NCI-H2171 (cell line): ENCODE data around the gene ARL6IP4.
"Not testable (repeated sequence)": the region's sequence is repeated elsewhere in the genome, so short reads cannot be mapped to it uniquely, and the experiment has no call there.

Experiments
- DNase-seq: peaks from one replicate; lab custom pipeline; 2025; lab: John Stamatoyannopoulos, UW

ARL6IP4 gene

DNA sequence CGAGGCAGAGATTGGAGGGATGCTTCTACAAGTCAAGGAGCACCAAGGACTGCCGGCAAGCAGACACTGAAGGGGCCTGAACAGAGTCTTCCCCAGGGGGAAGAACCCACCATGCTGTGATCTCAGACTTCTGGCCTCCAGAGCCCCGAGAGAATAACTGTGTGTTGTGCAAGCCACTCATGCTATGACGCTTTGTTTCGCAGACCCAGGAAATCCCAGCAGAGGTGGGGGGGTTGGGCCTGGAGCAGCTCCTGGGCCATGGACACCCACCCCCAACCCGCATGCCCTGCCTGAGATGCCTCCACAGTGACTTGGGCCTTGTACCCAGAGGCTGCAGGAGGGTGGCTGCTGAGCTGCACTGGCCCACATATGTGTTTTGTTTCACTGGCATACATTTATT, 31.2 kb downstream of the ARL6IP4 start:
- DNase-seq: no peak

DNA sequence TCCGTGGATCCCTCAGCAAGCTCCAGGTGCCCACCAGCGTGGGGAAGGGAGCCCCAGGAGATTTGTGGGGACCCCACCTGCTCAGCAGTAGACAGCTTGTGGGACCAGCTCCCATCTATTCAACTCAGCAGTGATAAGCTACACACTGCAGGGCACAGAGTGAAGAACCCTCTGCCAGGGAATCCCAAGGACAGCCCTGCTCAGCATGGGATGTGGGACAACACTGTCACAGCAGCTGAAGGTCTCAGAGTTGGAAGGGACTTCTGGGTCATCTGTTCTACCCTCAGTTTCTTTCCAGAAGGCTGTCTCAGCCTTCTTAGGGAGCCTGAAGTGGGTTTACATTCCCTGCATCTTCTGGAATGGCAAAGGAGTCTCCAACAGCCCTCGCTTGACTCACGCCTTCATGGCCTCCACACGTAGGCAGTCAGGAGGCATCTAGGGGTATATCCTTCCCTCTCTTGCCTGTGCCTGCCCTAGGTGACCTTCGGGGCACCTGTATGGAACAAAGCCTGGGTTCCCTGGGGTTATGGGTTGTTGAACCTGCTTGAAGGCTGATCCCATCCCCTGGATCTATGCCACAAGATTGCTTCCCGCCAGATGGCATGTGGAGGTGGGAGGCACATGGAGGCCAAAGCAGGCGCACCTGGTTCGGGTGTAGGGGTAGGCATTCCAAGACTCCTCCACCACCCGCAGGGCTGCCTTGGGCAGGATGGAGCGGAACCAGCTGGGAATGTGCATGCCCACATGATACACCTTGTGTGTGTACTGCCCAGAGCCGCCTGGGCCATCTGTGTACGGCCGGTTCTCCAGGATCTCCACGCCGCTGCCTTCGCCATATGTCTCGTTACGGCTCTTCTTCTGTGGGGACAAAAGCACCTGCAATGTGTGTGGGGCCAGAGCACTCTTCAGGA, 33.0 kb downstream of the ARL6IP4 start:
- no peak for DNase-seq

DNA sequence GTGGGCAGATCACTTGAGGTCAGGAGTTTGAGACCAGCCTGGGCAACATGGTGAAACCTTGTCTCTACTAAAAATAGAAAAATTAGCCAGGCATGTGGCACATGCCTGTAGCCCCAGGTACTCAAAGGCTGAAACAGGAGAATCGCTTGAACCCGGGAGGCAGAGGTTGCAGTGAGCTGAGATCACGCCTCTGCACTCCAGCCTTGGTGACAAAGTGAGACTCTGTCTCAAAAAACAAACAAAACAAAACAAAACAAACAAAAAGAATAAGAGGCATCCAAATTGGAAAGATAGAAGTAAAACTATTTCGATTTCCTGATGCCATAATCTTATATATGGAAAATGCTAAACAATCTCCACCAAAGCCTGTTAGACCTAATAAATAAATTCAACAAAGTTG, 34.0 kb downstream of the ARL6IP4 start:
- not testable (repeated sequence) for DNase-seq

DNA sequence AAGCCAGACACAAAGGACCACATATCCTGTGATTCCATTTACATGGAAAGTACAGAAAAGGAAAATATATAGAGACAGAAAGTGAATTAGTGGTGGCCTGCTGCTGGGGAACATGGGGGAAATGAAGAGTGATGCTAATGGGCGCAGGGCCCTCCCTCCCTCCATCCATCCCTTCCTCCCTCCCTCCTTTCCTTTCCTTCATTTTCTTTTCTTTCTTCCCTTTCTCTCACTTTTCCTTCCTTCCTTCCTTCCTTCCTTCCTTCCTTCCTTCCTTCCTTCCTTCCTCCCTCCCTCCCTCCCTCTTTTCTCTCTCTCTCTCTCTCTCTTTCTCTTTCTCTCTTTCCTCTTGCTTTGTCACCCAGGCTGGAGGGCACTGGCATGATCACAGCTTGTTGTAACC, 37.3 kb downstream of the ARL6IP4 start:
- no peak for DNase-seq

DNA sequence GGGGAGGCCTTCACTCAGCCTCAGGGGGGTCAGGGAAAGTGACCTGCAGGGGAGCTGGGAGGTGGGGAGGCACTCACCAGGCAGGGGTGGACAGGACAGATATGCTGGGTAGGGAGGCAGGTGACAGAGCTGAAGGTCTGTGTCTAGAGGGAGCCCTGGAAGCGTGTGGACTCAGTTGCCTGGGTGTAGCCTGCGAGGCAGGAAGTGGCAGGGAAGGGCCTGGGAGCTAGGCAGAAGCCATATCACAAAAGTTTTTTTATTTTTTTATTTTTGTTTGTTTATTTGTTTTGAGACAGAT, 39.3 kb downstream of the ARL6IP4 start:
- no peak for DNase-seq

DNA sequence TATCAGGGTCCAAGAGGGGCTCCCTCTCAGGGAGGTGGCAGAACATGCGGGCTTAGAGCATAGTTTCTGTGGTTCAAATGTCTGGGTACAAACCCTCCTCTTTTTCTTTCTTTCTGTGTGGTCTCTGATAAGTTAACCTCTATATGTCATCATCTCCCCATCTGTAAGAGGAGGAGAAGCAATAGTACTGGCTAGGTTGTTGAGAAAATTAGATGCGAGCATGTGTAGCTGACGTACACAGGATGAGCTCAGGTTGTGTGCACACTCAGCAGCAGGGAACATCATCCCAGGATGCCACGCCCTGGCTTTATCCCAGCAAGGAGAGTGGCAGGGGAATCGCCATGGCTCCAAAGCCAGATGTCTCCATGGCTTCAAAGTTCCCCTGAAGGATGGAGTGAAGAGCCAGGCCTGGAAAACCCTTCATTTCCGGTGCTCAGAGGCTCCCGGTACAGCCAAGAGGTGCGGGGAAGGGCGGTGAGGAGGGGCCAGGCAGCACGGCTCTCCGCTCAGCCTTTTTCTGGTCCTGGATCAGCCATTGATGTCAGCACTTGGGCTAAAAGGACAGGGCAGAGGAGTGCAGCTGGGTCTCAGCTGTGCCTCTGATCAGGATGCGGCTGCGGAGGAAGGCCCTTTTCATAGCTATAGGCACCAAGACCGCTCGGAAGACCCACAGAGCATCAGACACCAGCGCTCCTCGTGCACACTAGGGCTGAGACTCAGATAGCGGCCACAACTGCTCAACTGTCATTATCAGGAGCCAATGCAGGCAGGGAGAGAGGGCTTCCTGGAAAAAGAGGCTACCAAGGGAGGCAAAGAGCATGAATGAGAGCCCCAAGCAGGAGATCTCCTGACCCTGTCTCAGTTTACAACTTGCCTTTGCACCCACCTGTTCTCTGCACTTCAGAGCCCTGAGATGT, 41.5 kb downstream of the ARL6IP4 start:
- no peak for DNase-seq

DNA sequence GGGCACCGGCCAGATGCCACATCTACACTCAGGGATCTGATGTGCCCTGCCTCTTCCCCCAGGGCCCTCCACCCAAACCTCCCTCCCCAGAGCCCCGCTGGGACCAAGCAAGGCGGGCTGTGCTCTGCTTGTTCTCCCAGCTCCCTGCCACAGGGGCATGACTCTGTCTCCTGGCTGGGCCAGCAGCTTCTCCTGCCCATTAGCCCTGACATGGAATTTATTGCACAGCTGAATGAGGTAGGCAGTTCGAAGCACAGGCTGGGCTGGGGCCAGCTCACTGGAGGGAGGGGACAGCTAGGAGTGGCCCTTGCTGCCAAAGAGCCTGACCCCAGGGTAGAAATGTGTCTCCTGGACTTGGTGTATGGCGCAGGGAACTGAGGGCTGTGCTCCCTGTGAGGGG, 42.4 kb downstream of the ARL6IP4 start:
- DNase-seq: no peak

DNA sequence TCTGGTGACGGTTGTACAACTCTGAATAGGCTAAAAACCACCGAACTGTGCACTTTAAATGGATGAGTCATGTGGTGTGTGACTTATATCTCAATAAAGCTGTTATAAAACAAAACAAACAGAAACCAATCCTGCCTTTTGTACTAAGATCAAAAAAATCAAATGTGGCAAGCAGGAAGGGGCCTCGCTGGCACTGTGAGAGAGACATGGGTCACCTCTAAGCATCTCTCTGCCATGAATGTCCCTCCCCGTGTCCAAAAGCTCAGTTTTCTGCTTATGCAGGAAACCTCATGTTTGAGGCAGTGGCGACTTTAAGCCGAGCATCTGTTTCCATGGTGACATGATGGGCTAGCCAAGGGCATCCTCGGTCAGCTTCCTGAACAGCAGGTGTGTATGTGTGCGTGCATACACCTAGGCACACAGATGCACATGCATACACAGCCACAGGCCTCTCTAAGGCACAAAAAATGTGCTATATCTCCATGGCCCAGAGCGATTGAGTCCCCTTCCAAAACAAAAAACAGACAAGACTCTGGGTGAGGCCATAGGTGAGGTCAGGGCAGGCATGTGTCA, 44.4 kb downstream of the ARL6IP4 start:
- DNase-seq: no peak

DNA sequence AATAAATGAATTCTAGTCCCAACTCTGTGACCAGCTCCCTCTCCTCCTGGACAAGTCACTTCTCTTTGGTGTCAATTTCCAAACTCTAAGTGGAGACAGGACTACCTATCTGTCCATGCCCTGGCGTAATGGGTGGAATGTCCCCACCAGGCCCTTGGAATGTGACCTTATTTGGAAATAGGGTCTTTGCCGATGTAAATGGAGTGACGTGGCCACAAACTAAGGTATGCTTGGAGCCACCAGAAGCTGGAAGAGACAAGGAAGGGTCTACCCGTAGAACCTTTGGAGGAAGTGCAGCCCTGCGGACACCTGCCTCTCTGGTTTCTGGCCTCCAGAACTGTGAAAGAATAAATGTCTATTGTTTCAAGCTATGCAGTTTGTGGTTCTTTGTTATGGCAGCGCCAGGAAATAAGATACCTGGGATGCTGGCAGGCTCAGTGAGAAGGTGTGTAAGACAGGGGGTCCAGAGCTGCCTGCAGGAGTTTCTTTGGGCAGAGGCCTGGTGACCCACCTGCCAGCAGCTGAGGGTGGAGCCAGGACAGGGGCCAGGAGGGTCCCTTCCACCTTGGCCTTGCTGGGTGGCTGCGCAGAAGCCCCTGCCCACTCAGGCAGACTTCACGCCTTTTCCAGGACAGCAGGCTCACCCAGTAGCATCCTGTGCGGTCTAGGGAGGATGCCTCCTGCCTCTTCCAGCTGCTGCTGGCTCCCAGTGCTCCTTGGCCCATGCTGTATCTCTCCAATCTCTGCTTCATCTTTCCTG, 45.8 kb downstream of the ARL6IP4 start:
- DNase-seq: no peak

DNA sequence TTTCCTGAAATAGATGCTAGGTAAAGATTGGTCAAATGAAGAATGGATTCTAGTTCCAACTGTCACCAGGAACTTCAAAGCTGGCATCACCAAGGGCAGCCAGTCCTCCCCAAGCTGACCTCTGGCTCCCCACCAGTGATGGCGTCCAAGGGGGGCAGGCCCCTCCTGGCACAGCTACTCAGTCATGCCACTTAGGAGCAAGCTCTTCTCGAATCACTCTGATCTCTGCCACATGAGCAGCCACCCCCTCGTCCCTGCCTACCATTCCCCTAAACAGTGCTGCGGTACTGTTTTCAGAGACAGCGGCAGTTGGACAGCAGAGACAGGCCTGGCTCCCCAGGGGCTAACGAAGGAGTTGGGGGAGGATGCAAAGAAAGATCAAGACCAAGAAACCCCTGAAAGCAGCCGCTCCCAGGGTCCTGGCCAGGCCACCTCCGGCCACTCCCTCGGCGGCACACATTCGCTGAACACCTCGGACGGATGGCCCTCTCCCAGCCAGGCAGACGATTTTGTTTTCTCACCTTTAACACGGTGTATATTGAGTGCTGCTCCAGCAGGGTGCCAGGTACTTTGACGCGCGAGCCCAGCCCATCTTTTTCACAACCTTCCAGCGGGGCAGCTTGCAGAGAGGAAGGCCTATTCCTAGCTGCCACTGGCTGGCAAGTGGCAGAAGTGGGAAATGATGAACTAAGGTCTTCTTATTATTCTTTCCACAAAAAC, 47.4 kb downstream of the ARL6IP4 start:
- no peak for DNase-seq

DNA sequence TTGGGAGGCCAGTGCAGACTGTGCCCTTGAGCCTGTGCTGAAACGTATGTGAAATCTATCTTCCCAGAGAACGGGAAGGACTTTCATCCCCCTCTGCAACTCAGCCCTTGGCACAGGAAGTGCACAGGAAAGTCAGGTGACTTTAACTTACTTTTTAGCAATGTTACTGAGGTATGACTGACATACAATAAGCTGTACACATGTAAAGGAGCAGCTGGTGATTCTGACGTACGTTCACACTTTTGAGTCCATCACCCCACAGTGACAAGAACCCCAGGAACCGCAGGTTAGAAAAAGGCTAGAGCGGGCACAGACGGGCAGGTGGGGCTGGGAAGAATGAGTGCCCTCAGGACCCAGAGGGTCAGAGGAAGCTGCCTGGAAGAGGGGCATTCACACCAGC, 48.0 kb downstream of the ARL6IP4 start:
- DNase-seq: no peak

DNA sequence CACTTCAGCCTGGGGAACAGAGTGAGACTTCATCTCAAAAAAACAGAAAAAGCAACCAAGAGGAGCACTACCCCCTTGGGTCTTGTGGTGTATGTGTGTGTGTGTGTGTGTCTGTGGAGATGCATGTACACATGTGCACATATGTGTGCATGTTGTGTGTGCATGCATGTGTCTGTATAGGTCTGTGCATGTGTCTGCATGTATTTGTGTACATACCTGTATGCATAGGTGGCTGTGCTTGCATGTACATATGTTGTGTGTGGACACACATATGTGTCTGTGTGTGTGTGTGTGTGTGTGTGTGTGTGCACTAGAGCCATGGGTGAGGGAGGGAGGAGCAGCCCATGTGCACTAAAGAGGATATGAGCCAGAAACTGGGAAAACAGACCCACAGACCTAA, 49.1 kb downstream of the ARL6IP4 start:
- DNase-seq: no peak

DNA sequence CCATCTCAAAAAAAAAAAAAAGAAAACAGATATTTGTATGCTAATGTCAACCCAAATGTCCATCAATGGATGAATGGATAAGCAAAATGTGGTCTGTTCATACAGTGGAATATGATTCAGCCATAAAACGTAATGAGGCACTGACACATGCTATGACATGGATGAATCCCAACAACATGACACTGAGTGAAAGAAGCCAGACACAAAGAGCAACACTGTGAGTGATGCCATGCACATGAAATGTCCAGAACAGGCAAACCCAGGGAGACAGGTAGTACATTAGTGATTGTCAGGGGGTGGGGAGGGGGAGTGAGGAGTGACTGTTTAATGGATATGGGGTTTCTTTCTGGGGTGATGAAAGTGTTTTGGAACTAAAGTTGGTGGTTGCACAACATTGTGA, 50.2 kb downstream of the ARL6IP4 start:
- DNase-seq: no peak

DNA sequence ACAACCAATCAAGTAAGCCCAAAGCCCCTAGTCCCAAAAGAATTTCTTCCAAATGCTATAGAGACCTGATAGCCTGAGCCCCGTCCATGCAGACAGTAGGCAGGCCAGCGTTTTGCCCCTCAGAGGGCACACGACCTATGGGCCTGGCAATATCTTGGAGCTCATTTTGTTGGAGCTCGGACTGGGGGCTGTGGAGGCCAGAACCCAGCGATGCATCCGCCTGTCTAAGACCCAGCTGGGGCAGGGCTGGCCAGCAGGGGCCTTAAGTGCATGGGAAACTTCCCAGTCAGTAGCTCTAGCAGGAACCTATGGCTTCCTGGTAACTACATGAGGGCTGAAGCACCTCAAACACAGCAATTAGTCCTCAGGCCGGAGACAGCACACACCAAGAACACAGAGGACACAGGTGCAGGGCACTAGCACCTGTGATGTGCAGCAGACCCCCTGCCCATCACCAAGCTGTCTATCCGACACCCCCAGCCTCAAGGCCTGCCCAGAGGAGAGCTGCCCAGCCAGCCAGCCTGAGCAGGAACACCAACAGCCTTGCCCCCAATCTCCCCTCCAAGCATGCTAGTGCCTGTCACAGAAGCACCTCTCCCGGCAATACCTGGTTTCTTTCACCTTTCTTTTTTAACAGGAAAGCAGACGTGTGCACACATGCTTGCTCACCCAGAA, 50.8 kb downstream of the ARL6IP4 start:
- no peak for DNase-seq
